ENCODE results near the gene SMAD9. TPM values are rescaled to one million over a fixed set of nuclear protein-coding genes. Genes with fewer than 3 reads are reported as not detected.

The SMAD9 gene
- total and polyA plus RNA-seq, 2 of the 4 experiments (the other 2 are of a cell fraction) = 3.2 to 4.8 TPM

DNA sequence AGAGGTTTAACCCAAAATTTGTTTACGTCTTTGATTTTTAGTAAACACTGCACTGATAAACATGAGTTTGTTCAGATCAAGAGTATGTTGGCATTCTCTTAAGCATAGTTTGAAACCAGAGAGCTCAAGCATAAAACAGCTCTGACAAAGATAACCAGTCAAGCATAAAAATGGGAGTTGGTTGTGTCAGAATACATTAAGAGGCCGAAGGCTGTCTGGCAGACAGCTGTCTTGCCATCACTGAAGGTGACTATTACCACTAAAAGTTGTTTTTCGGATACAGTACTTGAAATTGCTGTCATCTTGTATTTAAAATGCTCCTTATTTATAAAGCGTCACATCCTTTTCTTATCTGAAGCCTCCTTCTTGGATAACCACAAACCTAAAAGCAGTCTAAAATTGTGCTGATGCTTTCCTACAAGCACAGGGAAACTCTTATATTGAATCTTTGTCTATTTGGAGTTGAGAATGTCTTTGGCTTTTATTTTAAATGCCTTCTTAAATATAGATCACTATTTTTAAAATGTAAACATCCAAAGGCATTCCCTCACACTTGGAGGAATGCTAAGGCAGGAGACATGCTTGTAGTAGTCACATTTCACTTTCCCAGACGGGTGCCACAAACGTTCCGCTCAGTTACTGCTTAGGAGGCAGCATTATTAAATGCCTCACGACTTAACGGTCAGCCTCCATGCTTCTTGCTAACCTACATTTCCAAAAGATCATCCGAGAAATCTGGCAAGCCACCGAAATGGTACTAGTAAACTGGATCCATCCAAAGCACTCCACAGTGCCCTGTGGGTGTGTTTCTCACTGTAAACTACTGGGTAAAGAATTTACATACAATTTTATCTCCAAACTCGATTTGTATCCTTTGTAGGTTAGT lies 1.5 kb downstream of the SMAD9 start:
- ChIA-PET POLR2A (ENCODE audit: unreplicated experiment) (no interaction called here), CTCF (no interaction called here)
- H2BK5ac ChIP-seq (ENCODE audit: low read depth, low read length, poor library complexity, severe bottlenecking) = peak overlapping the region; percentile 82
- H3K4ac ChIP-seq (ENCODE audit: low read depth, low read length) = peak overlapping the region; percentile 62
- H3K9me3 ChIP-seq (ENCODE audit: control insufficient read depth, insufficient read depth, low read length) = no peaks in the 10 kb centered on the region
- peaks cover 10% of the 10 kb centered on the region for H3K9me1 ChIP-seq (ENCODE audit: insufficient read depth, low read length)
- H4K8ac ChIP-seq (ENCODE audit: low read depth in 2 of 2, low read length in 2 of 2) = peak overlapping the region in 1 of 2 experiments; percentile 54; a peak in 1 of 4 replicates
- peak overlapping the region; percentile 84 for H3K9ac ChIP-seq (ENCODE audit: low read depth, low read length)
- peak; percentile 87 for TF ChIP-seq BHLHE40 (IDR thresholded peaks at IDR 0.05; ENCODE audit: low read depth, low read length)
- no peak for TF ChIP-seq SMC3 (IDR thresholded peaks at IDR 0.05; ENCODE audit: low read depth, low read length)
- no peak for TF ChIP-seq NFE2L2 (IDR thresholded peaks at IDR 0.05; ENCODE audit: low read depth, low read length)
- in situ Hi-C loops (cut with MboI; ENCODE audit: low sequenced_read_pairs) (no loop called here), intact Hi-C loops (cut with micrococcal nuclease) (loop anchor here (2.0 to 5.0 kb wide), 2 partner anchors 36 to 60 kb away; no protein-coding TSS in a partner anchor), dilution Hi-C loops (cut with HindIII; ENCODE audit: low sequenced_read_pairs, unreplicated experiment) (no loop called here)
- H2BK15ac ChIP-seq (ENCODE audit: low read depth, low read length) = peak overlapping the region; percentile 45; the same call in 2 of the 3 replicates
- peaks cover 5% of the 10 kb centered on the region; the same call in 1 of the 2 replicates for H4K20me1 ChIP-seq (ENCODE audit: insufficient read depth, low read length)
- H3K4me3 ChIP-seq (ENCODE audit: insufficient read depth, low read depth, low read length) = peak overlapping the region; percentile 78
- peak overlapping the region; percentile 46; the same call in 1 of the 2 replicates for H4K5ac ChIP-seq (ENCODE audit: low read depth, low read length)
- BruUV-seq (replicated peaks) = no TSS peak
- peak; percentile 36 for DNase-seq
- no peak overlapping the region for H2AK9ac ChIP-seq (replicated peaks; ENCODE audit: low read depth, low read length, poor library complexity)
- 0 out of 2 replicates have a peak overlapping the region, but pooled peaks have one; percentile 13 for H2AK5ac ChIP-seq (ENCODE audit: low read depth, low read length)
- peak overlapping the region; percentile 11; the same call in 1 of the 2 replicates for H2BK20ac ChIP-seq (ENCODE audit: low read depth, low read length)
- peak overlapping the region; percentile 84 for H3K56ac ChIP-seq (ENCODE audit: extremely low read depth, insufficient read depth, low read length)
- H3K79me1 ChIP-seq (ENCODE audit: low read depth in 1 of 2, low read length in 2 of 2) = peaks cover 15 to 38% of the 10 kb centered on the region in 2 experiments; a peak in 3 of 4 replicates
- no peaks in the 10 kb centered on the region for H3K36me3 ChIP-seq (ENCODE audit: control insufficient read depth, insufficient read depth, low read length)
- H3K27ac ChIP-seq (ENCODE audit: insufficient read depth, low read length) = peak overlapping the region; percentile 75
- H3K18ac ChIP-seq (ENCODE audit: low read depth, low read length) = peak overlapping the region; percentile 34
- peak overlapping the region; percentile 92 for H2AFZ ChIP-seq (replicated peaks; ENCODE audit: low read length, poor library complexity)
- peak overlapping the region; percentile 25 for H3K23ac ChIP-seq (ENCODE audit: low read depth, low read length)
- H3K4me1 ChIP-seq (ENCODE audit: control insufficient read depth, insufficient read depth, low read length) = peaks cover 8% of the 10 kb centered on the region
- ATAC-seq (ENCODE audit: low read depth) = peak; percentile 38
- H3K14ac ChIP-seq (replicated peaks; ENCODE audit: low read depth, low read length) = peak overlapping the region; percentile 80
- peak overlapping the region; percentile 34 for H4K91ac ChIP-seq (ENCODE audit: insufficient read depth, low read depth, low read length)
- peak overlapping the region; percentile 72 for H2BK120ac ChIP-seq (ENCODE audit: low read depth, low read length)
- 0% methylated on average over 5 of the region's 12 CpGs; no CpG with 5 or more reads in 1 of the 2 experiments for WGBS, 2 experiments (ENCODE audit: extremely low coverage in 2 of 2, insufficient read length in 1 of 2)
- no peaks in the 10 kb centered on the region for H3K27me3 ChIP-seq (ENCODE audit: control insufficient read depth, insufficient read depth, low read length)
- H3K4me2 ChIP-seq (ENCODE audit: low read depth, low read length) = peak overlapping the region; percentile 83
